Mucosa of rectum (tissue), 2 donors: ENCODE measurements around the gene SMIM29.

Experiments
- H3K27ac ChIP-seq, 2 donors: one replicate each; pipeline ENCODE4 v1.7.0; 2013; ENCODE audit warnings: inconsistent platforms in 2 of 2, low read depth in 2 of 2, low read length in 2 of 2
- H3K27me3 ChIP-seq, 2 donors: one replicate each; pipeline ENCODE4 v1.7.0; 2013; ENCODE audit warnings: low read length in 2 of 2; ENCODE audit not compliant: control insufficient read depth in 2 of 2, insufficient read depth in 2 of 2
- H3K36me3 ChIP-seq, 2 donors: one replicate each; pipeline ENCODE4 v1.7.0; 2013; ENCODE audit warnings: low read length in 2 of 2; ENCODE audit not compliant: control insufficient read depth in 2 of 2, insufficient read depth in 2 of 2
- H3K4me1 ChIP-seq, 2 donors: one replicate each; pipeline ENCODE4 v1.7.0; 2013; ENCODE audit warnings: low read length in 2 of 2, mild to moderate bottlenecking in 1 of 2; ENCODE audit not compliant: control insufficient read depth in 2 of 2, insufficient read depth in 2 of 2
- H3K4me3 ChIP-seq, 2 donors: one replicate each; pipeline ENCODE4 v1.7.0; 2013; ENCODE audit warnings: low read length in 2 of 2
- H3K9ac ChIP-seq, 2 donors: one replicate each; pipeline ENCODE4 v1.7.0; 2013; ENCODE audit warnings: low read length in 2 of 2, low read depth in 1 of 2, mild to moderate bottlenecking in 1 of 2
- H3K9me3 ChIP-seq, 2 donors: one replicate each; pipeline ENCODE4 v1.7.0; 2013; ENCODE audit warnings: low read length in 2 of 2; ENCODE audit not compliant: control insufficient read depth in 2 of 2
- donor health status: healthy.
- donor health status: Normal muscosa, but diverticular disease.

SMIM29 gene

GRCh38 chr6:34226066-34226465 lies 22.7 kb downstream of the SMIM29 start:
- no peak overlapping the region for H3K27ac ChIP-seq

GRCh38 chr6:34225551-34225950 lies 23.3 kb downstream of the SMIM29 start:
- no peak overlapping the region for H3K27ac ChIP-seq
- no peak overlapping the region for H3K4me3 ChIP-seq
- no peaks in the 10 kb centered on the region for H3K27me3 ChIP-seq

More at GRCh38 chr6:34226066-34226465, 22.7 kb downstream of the SMIM29 start:
- no peaks in the 10 kb centered on the region for H3K36me3 ChIP-seq
- no peak overlapping the region for H3K9ac ChIP-seq
- no peak overlapping the region for H3K4me3 ChIP-seq
- no peaks in the 10 kb centered on the region for H3K9me3 ChIP-seq
- no peaks in the 10 kb centered on the region for H3K27me3 ChIP-seq
- peaks cover 11 to 12% of the 10 kb centered on the region in 2 donors for H3K4me1 ChIP-seq

GRCh38 chr6:34223956-34224940 lies 24.6 kb downstream of the SMIM29 start:
- Histone ChIP-seq H3K36me3 (no peaks in the 10 kb centered on the region), H3K4me1 (peaks cover 11 to 12% of the 10 kb centered on the region in 2 donors), H3K27me3 (no peaks in the 10 kb centered on the region), H3K9me3 (no peaks in the 10 kb centered on the region), H3K27ac (peak overlapping the region; percentile 88 to 93), H3K9ac (peak overlapping the region; percentile 78 to 89), H3K4me3 (peak overlapping the region; percentile 59 to 80)

More at GRCh38 chr6:34225551-34225950, 23.3 kb downstream of the SMIM29 start:
- H3K9ac ChIP-seq = no peak overlapping the region
- H3K4me1 ChIP-seq = peaks cover 11 to 12% of the 10 kb centered on the region in 2 donors
- no peaks in the 10 kb centered on the region for H3K9me3 ChIP-seq
- H3K36me3 ChIP-seq = no peaks in the 10 kb centered on the region

- Histone ChIP-seq H3K9ac (peak overlapping the region; percentile 32 to 36), H3K4me1 (peaks cover 11 to 12% of the 10 kb centered on the region in 2 donors), H3K9me3 (no peaks in the 10 kb centered on the region), H3K27ac (peak overlapping the region; percentile 31 to 61), H3K27me3 (no peaks in the 10 kb centered on the region), H3K4me3 (peak overlapping the region; percentile 44 to 62), H3K36me3 (no peaks in the 10 kb centered on the region)
These were observed 25.3 kb downstream of the SMIM29 start for GRCh38 chr6:34223381-34223955.

GRCh38 chr6:34218691-34219090 lies 30.1 kb downstream of the SMIM29 start:
- Histone ChIP-seq H3K27ac (no peak overlapping the region), H3K27me3 (no peaks in the 10 kb centered on the region)

GRCh38 chr6:34213772-34214171 lies 35.0 kb downstream of the SMIM29 start:
- Histone ChIP-seq H3K9ac (no peak overlapping the region), H3K27me3 (no peaks in the 10 kb centered on the region), H3K36me3 (no peaks in the 10 kb centered on the region), H3K4me1 (no peaks in the 10 kb centered on the region), H3K27ac (no peak overlapping the region), H3K9me3 (no peaks in the 10 kb centered on the region), H3K4me3 (no peak overlapping the region)

More at GRCh38 chr6:34218691-34219090, 30.1 kb downstream of the SMIM29 start:
- Histone ChIP-seq H3K4me1 (peaks cover 5 to 6% of the 10 kb centered on the region in 2 donors), H3K9me3 (no peaks in the 10 kb centered on the region), H3K36me3 (no peaks in the 10 kb centered on the region), H3K4me3 (no peak overlapping the region), H3K9ac (no peak overlapping the region)

- H3K36me3 ChIP-seq = no peaks in the 10 kb centered on the region
These were observed 40.9 kb downstream of the SMIM29 start for GRCh38 chr6:34207695-34208443.

GRCh38 chr6:34206726-34207125 lies 42.1 kb downstream of the SMIM29 start:
- H3K4me1 ChIP-seq = no peaks in the 10 kb centered on the region
- H3K4me3 ChIP-seq = no peak overlapping the region
- H3K27me3 ChIP-seq = no peaks in the 10 kb centered on the region
- H3K36me3 ChIP-seq = no peaks in the 10 kb centered on the region
- H3K27ac ChIP-seq = no peak overlapping the region
- H3K9me3 ChIP-seq = no peaks in the 10 kb centered on the region
- no peak overlapping the region for H3K9ac ChIP-seq

More at GRCh38 chr6:34207695-34208443, 40.9 kb downstream of the SMIM29 start:
- Histone ChIP-seq H3K9me3 (no peaks in the 10 kb centered on the region), H3K4me1 (no peaks in the 10 kb centered on the region), H3K27me3 (no peaks in the 10 kb centered on the region), H3K27ac (no peak overlapping the region), H3K9ac (no peak overlapping the region), H3K4me3 (no peak overlapping the region)

- no peak overlapping the region for H3K4me3 ChIP-seq
- H3K9me3 ChIP-seq = no peaks in the 10 kb centered on the region
- no peaks in the 10 kb centered on the region for H3K27me3 ChIP-seq
- H3K4me1 ChIP-seq = no peaks in the 10 kb centered on the region
- no peak overlapping the region for H3K9ac ChIP-seq
- no peak overlapping the region for H3K27ac ChIP-seq
- no peaks in the 10 kb centered on the region for H3K36me3 ChIP-seq
These were observed 42.9 kb downstream of the SMIM29 start for GRCh38 chr6:34205916-34206315.
